ENCODE results near the gene NAA16. TPM values are rescaled to one million over a fixed set of nuclear protein-coding genes. Genes with fewer than 3 reads are reported as not detected.

NAA16 gene
- total RNA-seq, 2 donors from 2014 or later: 16.5 to 27.3 TPM

Other genes with a start within 250 kb of the NAA16 start
- 10 to 100 TPM in 1 of 2 donors, 1 to 10 TPM in 1; 9.9 to 12.1 TPM for gene WBP4, start 249.8 kb upstream of the NAA16 start, total RNA-seq
- gene KBTBD6, start 178.5 kb upstream of the NAA16 start, total RNA-seq: 1 to 10 TPM; 3.9 TPM
- 1 to 10 TPM; 4.2 to 4.6 TPM for gene KBTBD7, start 116.7 kb upstream of the NAA16 start, total RNA-seq
- 10 to 100 TPM; 24.2 to 30.3 TPM for gene MTRF1, start 47.7 kb upstream of the NAA16 start, total RNA-seq
- gene RGCC, start 146.3 kb downstream of the NAA16 start, total RNA-seq: 100 to 1,000 TPM in 1 of 2 donors, 10 to 100 TPM in 1; 85.1 to 111 TPM